GM12878 (cell line): ENCODE results near the gene CEP120. TPM values are rescaled to one million over a fixed set of nuclear protein-coding genes. Genes with fewer than 3 reads are reported as not detected.

Experiments used
- ATAC-seq: fragments of 200-7000 bp; cut with Tn5 transposase; 3 replicates; pipeline ENCODE4 v1.9.1; 2020; ENCODE audit warnings: mild to moderate bottlenecking, moderate library complexity
- BruUV-seq: library from RNA; stranded (reverse); fragments of 400-500 nt; replicated peaks from 2 replicates; lab custom pipeline; 2021; lab: Mats Ljungman, UMichigan
- CTCF ChIA-PET: fragments of 300-600 bp; sonication (Branson Sonifier 250); formaldehyde crosslinking; extraction: SDS; loops from one replicate; lab custom pipeline; 2021; ENCODE audit warnings: inconsistent platforms; lab: Yijun Ruan, JAX
- POLR2A ChIA-PET: fragments of 350-600 bp; formaldehyde crosslinking; extraction: SDS; loops from one replicate; lab custom pipeline; 2021; ENCODE audit warnings: inconsistent platforms; lab: Charles Lee
- RAD21 ChIA-PET: fragments of 300-600 bp; sonication (Branson Sonifier 250); formaldehyde crosslinking; loops from one replicate; lab custom pipeline; 2023; ENCODE audit warnings: antibody characterized with exemption; ENCODE audit not compliant: unreplicated experiment; lab: Charles Lee
- SMC1A ChIA-PET: fragments of 300-600 bp; sonication (Branson Sonifier 250); formaldehyde crosslinking; loops from one replicate; lab custom pipeline; 2023; ENCODE audit not compliant: unreplicated experiment, uncharacterized antibody; lab: Charles Lee
- DNase-seq: peaks from one replicate; pipeline ENCODE4 v3.0.0-alpha.2; 2011; ENCODE audit warnings: low read depth, low spot score
- FAIRE-seq: peaks from 3 replicates; lab custom pipeline; 2011; peaks lifted over from hg19 to GRCh38; lab: Jason Lieb, UNC
- H2AFZ ChIP-seq: 2 replicates; pipeline ENCODE4 v1.6.0; 2011; ENCODE audit warnings: low read depth, low read length, control low read depth; ENCODE audit not compliant: control insufficient read depth
- H3K27ac ChIP-seq: 2 replicates; pipeline ENCODE4 v1.5.1; 2011; ENCODE audit warnings: control low read depth; ENCODE audit not compliant: control insufficient read depth, insufficient read depth
- H3K27me3 ChIP-seq, 2 experiments: replicated peaks in 1 of 2; 2 replicates each; pipeline versions ENCODE4 v1.6.0 to v1.6.1; 2011; ENCODE audit warnings: low read length in 1 of 2; ENCODE audit not compliant: control insufficient read depth in 2 of 2, insufficient read depth in 2 of 2
- H3K36me3 ChIP-seq, 2 experiments: 2 replicates each; pipeline ENCODE4 v1.5.1; 2011; ENCODE audit warnings: low read length in 1 of 2; ENCODE audit not compliant: control insufficient read depth in 2 of 2, insufficient read depth in 2 of 2
- H3K4me1 ChIP-seq: 2 replicates; pipeline ENCODE4 v1.6.1; 2011; ENCODE audit warnings: mild to moderate bottlenecking, low read length, moderate library complexity, mixed read lengths; ENCODE audit not compliant: control insufficient read depth, insufficient read depth
- H3K4me2 ChIP-seq: 2 replicates; pipeline ENCODE4 v1.6.0; 2011; ENCODE audit warnings: control low read depth; ENCODE audit not compliant: control insufficient read depth, insufficient read depth
- H3K4me3 ChIP-seq: fragments of 200-600 bp; sonication (generic); 2 replicates; pipeline ENCODE4 v1.5.1; 2016
- H3K79me2 ChIP-seq: 2 replicates; pipeline ENCODE4 v1.6.0; 2011; ENCODE audit warnings: low read length; ENCODE audit not compliant: control insufficient read depth, insufficient read depth
- H3K9ac ChIP-seq: 2 replicates; pipeline ENCODE4 v1.8.0; 2011; ENCODE audit warnings: low read length, control low read depth, mixed read lengths; ENCODE audit not compliant: control insufficient read depth, insufficient read depth
- H3K9me3 ChIP-seq: replicated peaks from 3 replicates; pipeline ENCODE4 v1.5.1; 2011; ENCODE audit warnings: mild to moderate bottlenecking, low read length; ENCODE audit not compliant: control insufficient read depth, insufficient read depth
- H4K20me1 ChIP-seq: 2 replicates; pipeline ENCODE4 v1.6.0; 2011; ENCODE audit not compliant: control insufficient read depth, insufficient read depth
- ATF2 ChIP-seq: IDR thresholded peaks from 2 replicates; pipeline ENCODE4 v1.6.1; 2012; ENCODE audit warnings: low read length, inconsistent platforms
- CBX5 ChIP-seq: sonication (generic); IDR thresholded peaks from 2 replicates; pipeline ENCODE4 v1.6.1; 2016; ENCODE audit warnings: low read depth, moderate library complexity, mild to moderate bottlenecking, inconsistent platforms
- CEBPB ChIP-seq, 2 experiments: fragments of 150-350 bp in 1 of 2; IDR thresholded peaks; 2 replicates each; pipeline ENCODE4 v1.6.1; 2012 to 2014; ENCODE audit warnings: low read depth in 2 of 2, low read length in 2 of 2, borderline replicate concordance in 1 of 2, inconsistent platforms in 1 of 2
- CREB1 ChIP-seq: IDR thresholded peaks from 2 replicates; pipeline ENCODE4 v1.6.1; 2012; ENCODE audit warnings: low read depth, mild to moderate bottlenecking, inconsistent platforms
- GATAD2B ChIP-seq: fragments of 450-650 bp; conservative IDR thresholded peaks from 2 replicates; pipeline ENCODE4 v1.6.1; 2017; ENCODE audit warnings: low read depth, mild to moderate bottlenecking, moderate library complexity
- IKZF2 ChIP-seq, 2 experiments: fragments of 450-650 bp; IDR thresholded peaks; 2 replicates each; pipeline ENCODE4 v1.6.1; 2017; ENCODE audit warnings: mild to moderate bottlenecking in 2 of 2, moderate library complexity in 2 of 2
- JUNB ChIP-seq: IDR thresholded peaks from 2 replicates; pipeline ENCODE4 v1.6.1; 2016; ENCODE audit warnings: antibody characterized with exemption, mild to moderate bottlenecking
- USF1 ChIP-seq: IDR thresholded peaks from 2 replicates; pipeline ENCODE4 v1.6.1; 2011; ENCODE audit warnings: borderline replicate concordance, low read depth, mild to moderate bottlenecking, moderate library complexity, mixed read lengths, low read length; ENCODE audit not compliant: insufficient read depth; ENCODE audit errors: extremely low read length
- ZBTB4 ChIP-seq: fragments of 450-650 bp; formaldehyde crosslinking; IDR thresholded peaks from 2 replicates; pipeline ENCODE4 v1.4.0; 2022; ENCODE audit warnings: mild to moderate bottlenecking, moderate library complexity
- ZNF592 ChIP-seq: fragments of 450-650 bp; IDR thresholded peaks from 2 replicates; pipeline ENCODE4 v1.6.1; 2017; ENCODE audit warnings: mild to moderate bottlenecking, moderate library complexity
- ZSCAN29 ChIP-seq: fragments of 450-650 bp; IDR thresholded peaks from 2 replicates; pipeline ENCODE4 v1.6.1; 2017; ENCODE audit warnings: mild to moderate bottlenecking, moderate library complexity
- WGBS: methylation state at CpG from one replicate; pipeline ENCODE4 v1.1.6; 2016; ENCODE audit warnings: low lambda C conversion rate; ENCODE audit not compliant: insufficient replicate concordance, insufficient coverage; ENCODE audit errors: missing lambda C conversion rate; 5-methylcytosine and 5-hydroxymethylcytosine counted together
- in situ Hi-C: fragments of 300-500 bp; cut with MboI; formaldehyde crosslinking; loops from 9 replicates; pipeline ENCODE4 v1.14.3; 2018; ENCODE audit warnings: mixed read lengths
- intact Hi-C: fragments of 100-400 bp; cut with micrococcal nuclease; formaldehyde crosslinking; loops from one replicate; pipeline ENCODE4 v1.14.2; 2022; ENCODE audit not compliant: unreplicated experiment
- polyA plus RNA-seq, 11 experiments: library from polyadenylated mRNA; depleted of rRNA in 4 of 11; unstranded in 6 of 11; stranded (reverse) in 5 of 11; fragments of >200 nt; fragmentation: Nextera tagmentation in 4 of 11; fragmentation: Illumina TruSeq in 1 of 11; extraction: Ambion mirVana in 4 of 11; extraction: Trizol in 1 of 11; gene quantifications; 1 replicate in 1 of 11; 2 replicates in 10 of 11; pipeline versions ENCODE4 v1.2.1 to v1.2.3, GENCODE V29; 2011 to 2016; ENCODE audit warnings: inconsistent platforms in 2 of 11, missing spikeins in 2 of 11, low read depth in 1 of 11
- total RNA-seq, 4 experiments: library from RNA; depleted of rRNA in 3 of 4; stranded (reverse); fragments of >200 nt in 3 of 4; fragmentation: Illumina TruSeq in 1 of 4; extraction: Trizol in 1 of 4; gene quantifications; 2 replicates each; pipeline versions ENCODE4 v1.2.1 to v1.2.3, GENCODE V29; 2013 to 2021

The CEP120 gene
- total and polyA plus RNA-seq, 10 of the 15 experiments (the other 5 are each of a cell fraction or from before 2014, with no cell fraction given), result 4.1 to 23.0 (median 13.1) TPM

GRCh38 chr5:123433596-123433995, 10.4 kb upstream of the CEP120 start:
- FAIRE-seq, result no peak
- WGBS, result 52% methylated on average over 2 of the region's 2 CpGs
- intact Hi-C loops, result no loop called here
- no peaks in the 10 kb centered on the region for H3K36me3 ChIP-seq
- SMC1A ChIA-PET, result interaction anchor here (2.3 kb wide), 1 partner anchor 10 kb away, joined by 5 read pairs; the partner anchor contains the start of gene CEP120
- DNase-seq, result no peak
- POLR2A ChIA-PET, result interaction anchor here (0.9 to 1.0 kb wide), 2 partner anchors 9 to 1287 kb away, joined by 3 to 7 read pairs; no protein-coding TSS in a partner anchor
- H3K27me3 ChIP-seq, result no peaks in the 10 kb centered on the region
- in situ Hi-C loops, result no loop called here
- no peak for ATAC-seq
- H3K9me3 ChIP-seq, result no peaks in the 10 kb centered on the region
- H3K27ac ChIP-seq, result no peak overlapping the region
- H3K79me2 ChIP-seq, result no peaks in the 10 kb centered on the region
- no TSS peak for BruUV-seq
- H3K4me1 ChIP-seq, result peaks cover 6% of the 10 kb centered on the region
- CTCF ChIA-PET, result interaction anchor here (1.0 to 1.7 kb wide), 4 partner anchors 8 to 177 kb away, joined by 3 to 14 read pairs (median 4); partner anchors contain the start of gene CEP120
- RAD21 ChIA-PET, result interaction anchor here (1.3 kb wide), 1 partner anchor 10 kb away, joined by 6 read pairs; the partner anchor contains the start of gene CEP120
- H3K4me3 ChIP-seq, result no peak overlapping the region
- no peak overlapping the region for H3K4me2 ChIP-seq
- no peaks in the 10 kb centered on the region for H4K20me1 ChIP-seq
- H2AFZ ChIP-seq, result no peak overlapping the region
- TF ChIP-seq CBX5, result no peak
- TF ChIP-seq IKZF2 (IDR thresholded peaks at IDR 0.05), result no peak
- TF ChIP-seq CEBPB (IDR thresholded peaks at IDR 0.05; ENCODE audit: borderline replicate concordance in 1 of 2, low read depth in 2 of 2, low read length in 2 of 2), result no peak
- TF ChIP-seq JUNB, result no peak
- no peak for TF ChIP-seq ZBTB4 (CRISPR knock-in tag)
- no peak for TF ChIP-seq USF1
- no peak for TF ChIP-seq ZNF592
- no peak for TF ChIP-seq CREB1
- TF ChIP-seq ATF2, result no peak
- no peak for TF ChIP-seq ZSCAN29
- no peak for TF ChIP-seq GATAD2B
- no peak overlapping the region for H3K9ac ChIP-seq
